Heart right ventricle (tissue), 16 donors: ENCODE measurements around the gene SLC9A5. TPM values are rescaled to one million over a fixed set of nuclear protein-coding genes. Genes with fewer than 3 reads are reported as not detected.

Source experiments
- ATAC-seq, 8 donors: fragments of 200-7000 bp; cut with Tn5 transposase; one replicate each; pipeline ENCODE4 v1.9.1; 2020; ENCODE audit warnings: mild to moderate bottlenecking in 8 of 8, moderate library complexity in 8 of 8, moderate number of reproducible peaks in 1 of 8
- DNase-seq, 2 donors: peaks; one replicate each; pipeline ENCODE4 v3.0.0-alpha.2; 2020
- H3K27ac ChIP-seq, 10 donors: fragments of 200-600 bp; sonication (generic) in 2 of 10; one replicate each; pipeline versions ENCODE4 v1.5.0 to v1.8.0; 2020 to 2022; ENCODE audit warnings: mild to moderate bottlenecking in 3 of 10
- H3K27me3 ChIP-seq, 7 donors: fragments of 200-600 bp; one replicate each; pipeline ENCODE4 v1.8.0; 2021 to 2022; ENCODE audit warnings: mild to moderate bottlenecking in 2 of 7
- H3K36me3 ChIP-seq, 9 donors: fragments of 200-600 bp; sonication (generic) in 1 of 9; one replicate each; pipeline versions ENCODE4 v1.5.0 to v1.8.0; 2020 to 2022; ENCODE audit warnings: mild to moderate bottlenecking in 2 of 9
- H3K4me1 ChIP-seq, 9 donors: fragments of 200-600 bp; sonication (generic) in 1 of 9; one replicate each; pipeline versions ENCODE4 v1.5.0 to v1.8.0; 2020 to 2022; ENCODE audit warnings: mild to moderate bottlenecking in 4 of 9
- H3K4me3 ChIP-seq, 10 donors: fragments of 200-600 bp; sonication (generic) in 2 of 10; one replicate each; pipeline versions ENCODE4 v1.5.0 to v1.8.0; 2020 to 2022; ENCODE audit warnings: mild to moderate bottlenecking in 7 of 10, moderate library complexity in 2 of 10
- H3K9me3 ChIP-seq, 11 donors: fragments of 200-600 bp in 10 of 11; sonication (generic) in 2 of 11; one replicate each; pipeline versions ENCODE4 v1.5.0 to v1.8.0; 2013 to 2022; ENCODE audit warnings: mild to moderate bottlenecking in 2 of 11, control low read depth in 1 of 11, moderate library complexity in 1 of 11
- WGBS, 2 donors: extraction: QIAGEN DNeasy Blood & Tissue Kit; methylation state at CpG; one replicate each; pipeline ENCODE4 v1.1.7; 2013; ENCODE audit warnings: inconsistent platforms in 1 of 2; 5-methylcytosine and 5-hydroxymethylcytosine counted together
- intact Hi-C, 10 donors: fragments of 100-400 bp; cut with DNase I; formaldehyde crosslinking; loops; one replicate each; pipeline versions ENCODE4 v1.11.1 to v1.14.2; 2022
- polyA plus RNA-seq, 2 donors: library from polyadenylated mRNA; stranded (reverse); fragments of 200-250 nt; gene quantifications; one replicate each; pipeline ENCODE4 v1.2.3, GENCODE V29; 2013
- total RNA-seq, 10 donors: library from RNA; stranded (reverse); fragmentation: NEBNext Ultra II Directional in 3 of 10; extraction: Animal tissue kit (Norgen Biotek cat#: 25700) in 3 of 10; gene quantifications; one replicate each; pipeline versions ENCODE4 v1.2.1 to v1.2.4, GENCODE V29; 2021 to 2023
- TF ChIP-seq, protein P1 (sequence below), 9 donors: fragments of 200-600 bp; sonication (generic) in 2 of 9; IDR thresholded peaks; one replicate each; pipeline versions ENCODE4 v1.5.0 to v1.8.0; 2021 to 2022; ENCODE audit warnings: antibody characterized with exemption in 9 of 9, mild to moderate bottlenecking in 5 of 9, moderate library complexity in 1 of 9
- donor health status: Arrhythmogenic right ventricular cardiomyopathy.
- donor health status: ischemic (EF 13 %, LVEDD 7.1; RV severe dilation, severe dysfunction).
- donor health status: healthy with polysubstance abuse.
- donor health status: DM: no; HTN: yes; CAD: no.
- donor health status: DM: no; HTN: no; CAD: no.
- donor health status: ischemic (EF 25% LVEDD 6.9; RV normal size, moderate dysfunction).
- donor health status: ischemic (EF 25% LVEDD 5.7; RV mildly dilated, moderate dysfunction).
- donor health status: healthy.
- donor health status: DM: yes; HTN: yes; CAD: no.
- donor health status: Ischemic cardiomyopathy.
- donor health status: ischemic (EF 35%, LVEDD 5.7; RV mildly dilated, moderate dysfunction).
- donor health status: nonischemic (EF 11% LVEDD 7.7; RV severe dilation, severe dysfunction).
- donor health status: DM: yes; HTN: yes; CAD: no.
- donor health status: PGD.
- donor health status: ischemic (EF 29% LVEDD 5.4; RV normal size, mild dysfunction).
- donor health status: nonischemic (EF 23%, LVEDD 6.1; RV moderate dilation, normal function).

Gene SLC9A5
- total and polyA plus RNA-seq, 12 donors: 0.26 to 2.4 (median 1.0) TPM

- intact Hi-C loops: loop anchor here in 2 of 10 donors (10.0 kb wide), 2 partner anchors 127 to 137 kb away; partner anchors contain the start of gene TPPP3 (in 1 of the 2)
These were observed 19.4 kb downstream of the SLC9A5 start for GRCh38 chr16:67268136-67268579.

DNA sequence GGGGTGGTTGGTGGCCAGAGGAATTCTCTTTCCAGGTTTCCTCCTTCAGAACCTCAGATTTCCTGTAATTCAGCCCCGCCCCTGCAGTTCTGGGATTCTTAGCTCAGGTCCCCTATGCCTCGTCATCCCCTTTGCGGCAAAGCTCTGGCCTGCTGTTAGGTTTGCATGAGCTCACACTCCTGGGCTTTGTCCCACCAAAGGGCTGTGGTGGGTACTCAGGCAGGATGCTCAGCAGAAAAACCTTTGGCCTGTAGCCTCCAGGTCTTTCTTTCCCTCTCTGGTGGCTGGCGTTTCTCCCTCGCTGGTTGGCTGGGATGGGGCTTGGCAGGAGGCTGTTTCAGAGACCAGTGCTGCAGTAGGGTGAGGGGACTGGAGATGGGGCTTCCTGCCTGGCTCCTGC, 21.0 kb downstream of the SLC9A5 start:
- WGBS, 2 donors: 56 to 70% methylated on average over 5 of the region's 5 CpGs
- Histone ChIP-seq H3K9me3 (no peaks in the 10 kb centered on the region), H3K27me3 (peaks cover 0 to 5% (median 0%) of the 10 kb centered on the region in 7 donors), H3K4me1 (peaks cover 0 to 10% (median 0%) of the 10 kb centered on the region in 9 donors), H3K36me3 (no peaks in the 10 kb centered on the region), H3K27ac (no peak overlapping the region), H3K4me3 (no peak overlapping the region)
- TF ChIP-seq, protein P1, sequence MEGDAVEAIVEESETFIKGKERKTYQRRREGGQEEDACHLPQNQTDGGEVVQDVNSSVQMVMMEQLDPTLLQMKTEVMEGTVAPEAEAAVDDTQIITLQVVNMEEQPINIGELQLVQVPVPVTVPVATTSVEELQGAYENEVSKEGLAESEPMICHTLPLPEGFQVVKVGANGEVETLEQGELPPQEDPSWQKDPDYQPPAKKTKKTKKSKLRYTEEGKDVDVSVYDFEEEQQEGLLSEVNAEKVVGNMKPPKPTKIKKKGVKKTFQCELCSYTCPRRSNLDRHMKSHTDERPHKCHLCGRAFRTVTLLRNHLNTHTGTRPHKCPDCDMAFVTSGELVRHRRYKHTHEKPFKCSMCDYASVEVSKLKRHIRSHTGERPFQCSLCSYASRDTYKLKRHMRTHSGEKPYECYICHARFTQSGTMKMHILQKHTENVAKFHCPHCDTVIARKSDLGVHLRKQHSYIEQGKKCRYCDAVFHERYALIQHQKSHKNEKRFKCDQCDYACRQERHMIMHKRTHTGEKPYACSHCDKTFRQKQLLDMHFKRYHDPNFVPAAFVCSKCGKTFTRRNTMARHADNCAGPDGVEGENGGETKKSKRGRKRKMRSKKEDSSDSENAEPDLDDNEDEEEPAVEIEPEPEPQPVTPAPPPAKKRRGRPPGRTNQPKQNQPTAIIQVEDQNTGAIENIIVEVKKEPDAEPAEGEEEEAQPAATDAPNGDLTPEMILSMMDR (IDR thresholded peaks at IDR 0.05): no peak
- intact Hi-C loops: loop anchor here in 5 of 10 donors (10.0 kb wide), 4 partner anchors 85 to 145 kb away; partner anchors contain the start of genes TPPP3 (in 2 of the 5) and ZDHHC1 (in 1 of the 5)
- ATAC-seq (no peak), DNase-seq (no peak)

More at GRCh38 chr16:67268136-67268579, 19.4 kb downstream of the SLC9A5 start:
- no peak overlapping the region for H3K4me3 ChIP-seq
- no peaks in the 10 kb centered on the region for H3K9me3 ChIP-seq
- no peaks in the 10 kb centered on the region for H3K36me3 ChIP-seq
- H3K27ac ChIP-seq: no peak overlapping the region
- ATAC-seq (peak; percentile 42 to 90 (median 66)), DNase-seq (peak in 1 of 2 donors; percentile 55)
- H3K27me3 ChIP-seq: peaks cover 0 to 5% (median 0%) of the 10 kb centered on the region in 7 donors
- 38 to 52% methylated on average over 5 of the region's 5 CpGs for WGBS, 2 donors
- TF ChIP-seq, protein P1 (IDR thresholded peaks at IDR 0.05): no peak
- H3K4me1 ChIP-seq: peaks cover 0 to 10% (median 0%) of the 10 kb centered on the region in 9 donors

DNA sequence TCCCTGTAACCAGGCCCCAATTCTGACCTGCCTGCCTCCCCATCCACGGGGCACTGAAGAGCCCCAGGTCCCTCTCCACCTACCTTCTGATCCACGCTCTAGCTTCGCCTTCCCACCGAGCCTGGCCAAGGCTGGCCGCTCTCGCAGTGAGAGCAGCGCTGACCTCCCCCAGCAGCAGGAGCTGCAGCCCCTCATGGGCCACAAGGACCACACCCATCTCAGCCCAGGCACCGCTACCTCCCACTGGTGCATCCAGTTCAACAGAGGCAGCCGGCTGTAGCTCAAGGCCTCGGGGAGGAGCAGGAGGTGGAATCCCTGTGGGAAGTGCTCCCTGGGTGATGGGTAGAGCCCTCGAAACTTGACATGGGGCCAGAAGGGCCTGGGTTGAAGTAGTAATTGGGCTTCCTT, 22.2 kb downstream of the SLC9A5 start:
- Histone ChIP-seq H3K4me1 (peaks cover 0 to 10% (median 0%) of the 10 kb centered on the region in 9 donors), H3K4me3 (no peak overlapping the region), H3K36me3 (peaks cover 0 to 6% (median 0%) of the 10 kb centered on the region in 9 donors), H3K27me3 (no peaks in the 10 kb centered on the region), H3K9me3 (no peaks in the 10 kb centered on the region), H3K27ac (no peak overlapping the region)
- TF ChIP-seq, protein P1 (IDR thresholded peaks at IDR 0.05): no peak
- intact Hi-C loops: loop anchor here in 3 of 10 donors (10.0 kb wide), 3 partner anchors 84 to 144 kb away; partner anchors contain the start of genes TPPP3 (in 1 of the 3) and ZDHHC1 (in 1 of the 3)
- 90 to 93% methylated on average over 11 of the region's 11 CpGs for WGBS, 2 donors
- ATAC-seq: peak in 1 of 8 donors; percentile 19
- no peak for DNase-seq

GRCh38 chr16:67271446-67271845, 22.7 kb downstream of the SLC9A5 start:
- Histone ChIP-seq H3K27me3 (no peaks in the 10 kb centered on the region), H3K4me1 (peaks cover 0 to 10% (median 0%) of the 10 kb centered on the region in 9 donors), H3K27ac (no peak overlapping the region), H3K4me3 (no peak overlapping the region), H3K9me3 (no peaks in the 10 kb centered on the region), H3K36me3 (peaks cover 0 to 8% (median 0%) of the 10 kb centered on the region in 9 donors)
- intact Hi-C loops: loop anchor here in 3 of 10 donors (10.0 kb wide), 3 partner anchors 83 to 143 kb away; partner anchors contain the start of genes TPPP3 (in 1 of the 3) and ZDHHC1 (in 1 of the 3)
- no peak for DNase-seq
- WGBS, 2 donors: 94 to 95% methylated on average over 4 of the region's 4 CpGs
- no peak for ATAC-seq
- TF ChIP-seq, protein P1 (IDR thresholded peaks at IDR 0.05): no peak
